SK-N-SH (cell line): Measurements from ENCODE around the gene ZNF609. TPM values are rescaled to one million over a fixed set of nuclear protein-coding genes. Genes with fewer than 3 reads are reported as not detected.

ENCODE experiments used
- CTCF ChIA-PET: fragments of 300-600, 350-600 bp; formaldehyde crosslinking; extraction: SDS; loops from one replicate; lab custom pipeline; 2021; lab: Yijun Ruan, JAX
- POLR2A ChIA-PET: fragments of 350-600 bp; sonication (Branson Sonifier 250); formaldehyde crosslinking; extraction: SDS; loops from one replicate; lab custom pipeline; 2020; ENCODE audit warnings: antibody characterized with exemption, inconsistent platforms; lab: Yijun Ruan, JAX
- DNase-seq: peaks from one replicate; pipeline ENCODE4 v3.0.0; 2012
- H2AFZ ChIP-seq: fragments of 200-600 bp; sonication (generic); 2 replicates; pipeline ENCODE4 v1.8.1; 2016; ENCODE audit warnings: antibody characterized with exemption, mild to moderate bottlenecking, low read depth
- H3F3A ChIP-seq: fragments of 200-600 bp; sonication (generic); replicated peaks from 2 replicates; pipeline ENCODE3; 2016; ENCODE audit warnings: antibody characterized with exemption, mild to moderate bottlenecking; ENCODE audit not compliant: insufficient read depth
- H3K27ac ChIP-seq, 2 experiments: fragments of 200-500 bp in 1 of 2; fragments of 200-600 bp in 1 of 2; sonication (Bioruptor generic) in 1 of 2; sonication (generic), shearing (Covaris generic) in 1 of 2; 2 replicates each; pipeline versions ENCODE4 v1.5.1 to v1.6.1; 2014 to 2016; ENCODE audit warnings: low read depth in 2 of 2, inconsistent platforms in 1 of 2, low read length in 1 of 2, mild to moderate bottlenecking in 1 of 2, mixed read lengths in 1 of 2
- H3K27me3 ChIP-seq: fragments of 200-600 bp; sonication (generic), shearing (Covaris generic); 2 replicates; pipeline ENCODE4 v1.6.1; 2016; ENCODE audit warnings: mixed run types; ENCODE audit not compliant: insufficient read depth
- H3K36me3 ChIP-seq, 2 experiments: fragments of 200-500 bp in 1 of 2; fragments of 200-600 bp in 1 of 2; sonication (Bioruptor generic) in 1 of 2; sonication (generic) in 1 of 2; replicated peaks in 1 of 2; 2 replicates each; pipeline versions ENCODE3 to v1.5.1; 2014 to 2016; ENCODE audit warnings: low read length in 1 of 2, mild to moderate bottlenecking in 1 of 2; ENCODE audit not compliant: insufficient read depth in 2 of 2, control insufficient read depth in 1 of 2
- H3K4me1 ChIP-seq, 2 experiments: fragments of 200-500 bp in 1 of 2; fragments of 200-600 bp in 1 of 2; sonication (Bioruptor generic) in 1 of 2; sonication (generic), shearing (Covaris generic) in 1 of 2; 2 replicates each; pipeline versions ENCODE4 v1.5.1 to v1.6.1; 2014 to 2016; ENCODE audit warnings: low read depth in 1 of 2, low read length in 1 of 2, mixed run types in 1 of 2; ENCODE audit not compliant: insufficient read depth in 2 of 2, control insufficient read depth in 1 of 2
- H3K4me2 ChIP-seq: fragments of 200-600 bp; sonication (generic), shearing (Covaris generic); 2 replicates; pipeline ENCODE4 v1.6.1; 2017; ENCODE audit warnings: mixed run types
- H3K4me3 ChIP-seq, 2 experiments: fragments of 200-500 bp in 1 of 2; fragments of 200-600 bp in 1 of 2; sonication (Bioruptor generic) in 1 of 2; sonication (generic), shearing (Covaris generic) in 1 of 2; 2 replicates each; pipeline versions ENCODE4 v1.5.1 to v1.8.1; 2014 to 2016; ENCODE audit warnings: low read depth in 2 of 2, inconsistent platforms in 1 of 2, low read length in 1 of 2, mild to moderate bottlenecking in 1 of 2, mixed read lengths in 1 of 2, moderate library complexity in 1 of 2
- H3K79me2 ChIP-seq: fragments of 200-600 bp; sonication (generic); 2 replicates; pipeline ENCODE4 v1.8.1; 2017; ENCODE audit warnings: mild to moderate bottlenecking; ENCODE audit not compliant: insufficient read depth
- H3K9ac ChIP-seq: fragments of 200-600 bp; sonication (generic); 2 replicates; pipeline ENCODE4 v1.6.1; 2017; ENCODE audit warnings: mixed run types
- H3K9me2 ChIP-seq: fragments of 200-600 bp; sonication (generic); 2 replicates; pipeline ENCODE4 v1.6.1; 2017; ENCODE audit warnings: mixed run types
- H3K9me3 ChIP-seq: fragments of 200-600 bp; sonication (generic); 2 replicates; pipeline ENCODE4 v1.6.1; 2017; ENCODE audit warnings: mixed run types, mild to moderate bottlenecking, moderate library complexity
- H4K20me1 ChIP-seq: fragments of 200-600 bp; sonication (generic); 2 replicates; pipeline ENCODE4 v1.6.1; 2017; ENCODE audit warnings: mild to moderate bottlenecking, mixed run types; ENCODE audit not compliant: insufficient read depth
- FOXJ3 ChIP-seq: sonication (generic); formaldehyde crosslinking; IDR thresholded peaks from 2 replicates; pipeline ENCODE4 v1.5.1; 2020; ENCODE audit warnings: mild to moderate bottlenecking, missing genetic modification reagents
- FOXM1 ChIP-seq: IDR thresholded peaks from 2 replicates; pipeline ENCODE4 v1.4.0; 2012; ENCODE audit warnings: low read depth, mild to moderate bottlenecking
- JUND ChIP-seq: IDR thresholded peaks from 2 replicates; pipeline ENCODE4 v1.4.0; 2012
- RXRA ChIP-seq: IDR thresholded peaks from 2 replicates; pipeline ENCODE4 v1.4.0; 2012; ENCODE audit warnings: low read depth, mild to moderate bottlenecking, borderline replicate concordance
- USF2 ChIP-seq: fragments of 150-350 bp; IDR thresholded peaks from 2 replicates; pipeline ENCODE4 v1.6.1; 2017; ENCODE audit warnings: antibody characterized with exemption, low read length, low read depth, borderline replicate concordance
- WGBS: methylation state at CpG from one replicate; pipeline ENCODE4 v1.1.6; 2017; ENCODE audit warnings: low lambda C conversion rate; 5-methylcytosine and 5-hydroxymethylcytosine counted together
- polyA plus RNA-seq, 3 experiments: library from polyadenylated mRNA; depleted of rRNA; stranded (reverse); fragments of >200 nt; gene quantifications; 2 replicates each; pipeline ENCODE4 v1.2.3, GENCODE V29; 2012
- TF ChIP-seq, protein P1 (sequence below): IDR thresholded peaks from 2 replicates; pipeline ENCODE4 v1.4.0; 2012; ENCODE audit warnings: low read depth, borderline replicate concordance
- TF ChIP-seq, protein P2 (sequence below): fragments of 200-600 bp; sonication (generic); IDR thresholded peaks from 2 replicates; pipeline ENCODE4 v1.6.1; 2017; ENCODE audit warnings: antibody characterized with exemption, mild to moderate bottlenecking, moderate library complexity

The ZNF609 gene
- polyA plus RNA-seq, 1 of the 3 experiments (the other 2 are of a cell fraction) = 12.6 TPM

- Histone ChIP-seq H3K27me3 (no peaks in the 10 kb centered on the region), H4K20me1 (no peaks in the 10 kb centered on the region; the same call in 1 of the 2 replicates), H3K4me1 (no peaks in the 10 kb centered on the region), H3K79me2 (no peaks in the 10 kb centered on the region), H3K9me3 (no peaks in the 10 kb centered on the region), H3K9me2 (no peaks in the 10 kb centered on the region), H2AFZ (no peak overlapping the region), H3K36me3 (peaks cover 55 to 92% of the 10 kb centered on the region in 2 experiments), H3K27ac (no peak overlapping the region)
- DNase-seq = no peak
- CTCF ChIA-PET = interaction anchor here (0.8 to 24.7 kb wide), 25 partner anchors 9 to 525 kb away, joined by 3 to 513 read pairs (median 5); partner anchors contain the start of genes PPIB and TRIP4
- POLR2A ChIA-PET = interaction anchor here (0.5 to 1.5 kb wide), 2 partner anchors 13 to 198 kb away, joined by 3 read pairs; no protein-coding TSS in a partner anchor
- 100% methylated on average over 2 of the region's 3 CpGs for WGBS
- TF ChIP-seq, protein P1, sequence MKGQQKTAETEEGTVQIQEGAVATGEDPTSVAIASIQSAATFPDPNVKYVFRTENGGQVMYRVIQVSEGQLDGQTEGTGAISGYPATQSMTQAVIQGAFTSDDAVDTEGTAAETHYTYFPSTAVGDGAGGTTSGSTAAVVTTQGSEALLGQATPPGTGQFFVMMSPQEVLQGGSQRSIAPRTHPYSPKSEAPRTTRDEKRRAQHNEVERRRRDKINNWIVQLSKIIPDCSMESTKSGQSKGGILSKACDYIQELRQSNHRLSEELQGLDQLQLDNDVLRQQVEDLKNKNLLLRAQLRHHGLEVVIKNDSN = no peak
- TF ChIP-seq USF2 (no peak), FOXJ3 (CRISPR knock-in tag) (no peak)
- TF ChIP-seq, all 33 proteins: peak for 0
- no peak overlapping the region for H3K4me2 ChIP-seq
- peaks cover 35% of the 10 kb centered on the region for H3F3A ChIP-seq
- no peak overlapping the region for H3K9ac ChIP-seq
- H3K4me3 ChIP-seq = no peak overlapping the region
These were observed 221.9 kb downstream of the ZNF609 start for GRCh38 chr15:64682255-64682654.

- Histone ChIP-seq H3K9ac (no peak overlapping the region), H3K79me2 (no peaks in the 10 kb centered on the region), H3K4me2 (no peak overlapping the region), H3F3A (peaks cover 35% of the 10 kb centered on the region), H3K27me3 (no peaks in the 10 kb centered on the region), H3K4me3 (no peak overlapping the region), H3K27ac (no peak overlapping the region), H2AFZ (no peak overlapping the region), H3K36me3 (peaks cover 64 to 92% of the 10 kb centered on the region in 2 experiments), H3K9me2 (no peaks in the 10 kb centered on the region), H3K9me3 (no peaks in the 10 kb centered on the region), H3K4me1 (peaks cover 0 to 8% of the 10 kb centered on the region in 2 experiments; a peak in 1 of 4 replicates), H4K20me1 (no peaks in the 10 kb centered on the region; the same call in 1 of the 2 replicates)
- no peak for DNase-seq
- WGBS = 89% methylated on average over 3 of the region's 3 CpGs
- POLR2A ChIA-PET = no interaction called here
- CTCF ChIA-PET = interaction anchor here (0.7 to 24.7 kb wide), 5 partner anchors 12 to 219 kb away, joined by 3 to 513 read pairs (median 24); no protein-coding TSS in a partner anchor
- TF ChIP-seq FOXM1 = no peak
- TF ChIP-seq JUND = no peak
- TF ChIP-seq RXRA = no peak
- TF ChIP-seq, protein P2, sequence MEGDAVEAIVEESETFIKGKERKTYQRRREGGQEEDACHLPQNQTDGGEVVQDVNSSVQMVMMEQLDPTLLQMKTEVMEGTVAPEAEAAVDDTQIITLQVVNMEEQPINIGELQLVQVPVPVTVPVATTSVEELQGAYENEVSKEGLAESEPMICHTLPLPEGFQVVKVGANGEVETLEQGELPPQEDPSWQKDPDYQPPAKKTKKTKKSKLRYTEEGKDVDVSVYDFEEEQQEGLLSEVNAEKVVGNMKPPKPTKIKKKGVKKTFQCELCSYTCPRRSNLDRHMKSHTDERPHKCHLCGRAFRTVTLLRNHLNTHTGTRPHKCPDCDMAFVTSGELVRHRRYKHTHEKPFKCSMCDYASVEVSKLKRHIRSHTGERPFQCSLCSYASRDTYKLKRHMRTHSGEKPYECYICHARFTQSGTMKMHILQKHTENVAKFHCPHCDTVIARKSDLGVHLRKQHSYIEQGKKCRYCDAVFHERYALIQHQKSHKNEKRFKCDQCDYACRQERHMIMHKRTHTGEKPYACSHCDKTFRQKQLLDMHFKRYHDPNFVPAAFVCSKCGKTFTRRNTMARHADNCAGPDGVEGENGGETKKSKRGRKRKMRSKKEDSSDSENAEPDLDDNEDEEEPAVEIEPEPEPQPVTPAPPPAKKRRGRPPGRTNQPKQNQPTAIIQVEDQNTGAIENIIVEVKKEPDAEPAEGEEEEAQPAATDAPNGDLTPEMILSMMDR = no peak
These were observed 223.0 kb downstream of the ZNF609 start for GRCh38 chr15:64683378-64683777.
